HG02678 (cell line): ENCODE results near the gene TFEB.

ENCODE experiments used
- ATAC-seq: cut with Tn5 transposase; IDR thresholded peaks from one replicate; pipeline ENCODE4 v1.9.1; 2021; ENCODE audit warnings: mild to moderate bottlenecking, moderate library complexity; ENCODE audit not compliant: unreplicated experiment

TFEB gene

GRCh38 chr6:41692080-41692675, 43.2 kb downstream of the TFEB start:
- no peak for ATAC-seq

- ATAC-seq, result no peak
Measured at GRCh38 chr6:41691426-41692079, 43.9 kb downstream of the TFEB start.

- ATAC-seq, result no peak
Measured at GRCh38 chr6:41690541-41691330, 44.7 kb downstream of the TFEB start.

GRCh38 chr6:41689171-41690008, 46.0 kb downstream of the TFEB start:
- no peak for ATAC-seq

GRCh38 chr6:41688256-41688965, 47.0 kb downstream of the TFEB start:
- no peak for ATAC-seq

GRCh38 chr6:41687501-41688175, 47.8 kb downstream of the TFEB start:
- ATAC-seq, result no peak

GRCh38 chr6:41685641-41686380, 49.6 kb downstream of the TFEB start:
- ATAC-seq, result no peak

GRCh38 chr6:41684311-41685180, 50.9 kb downstream of the TFEB start:
- ATAC-seq, result no peak

- peak; percentile 80 for ATAC-seq
Measured at GRCh38 chr6:41683523-41684310, 51.7 kb downstream of the TFEB start.

- peak; percentile 6 for ATAC-seq
Measured at GRCh38 chr6:41683273-41683522, 52.2 kb downstream of the TFEB start.

- no peak for ATAC-seq
Measured at GRCh38 chr6:41682497-41683272, 52.7 kb downstream of the TFEB start.

GRCh38 chr6:41682056-41682477, 53.3 kb downstream of the TFEB start:
- peak; percentile 56 for ATAC-seq

GRCh38 chr6:41680182-41680965, 55.0 kb downstream of the TFEB start:
- ATAC-seq, result no peak

GRCh38 chr6:41679696-41680095, 55.7 kb downstream of the TFEB start:
- no peak for ATAC-seq

GRCh38 chr6:41678511-41679084, 56.8 kb downstream of the TFEB start:
- ATAC-seq, result no peak
